Keratinocyte (primary cell): ENCODE measurements around the gene ZNF280D.

Experiments
- CTCF ChIP-seq, 3 experiments: IDR thresholded peaks in 1 of 3; conservative IDR thresholded peaks in 1 of 3; optimal IDR thresholded peaks in 1 of 3; 2 replicates in 2 of 3; 3 replicates in 1 of 3; pipeline versions ENCODE3 to v1.5.1; 2011; ENCODE audit warnings: low read length in 3 of 3, mild to moderate bottlenecking in 3 of 3, moderate library complexity in 2 of 3, control low read depth in 1 of 3, inconsistent platforms in 1 of 3; ENCODE audit not compliant: insufficient read depth in 2 of 3; ENCODE audit errors: extremely low read depth in 1 of 3
- EZH2 ChIP-seq: IDR thresholded peaks from one replicate; pipeline ENCODE4 v1.6.1; 2012; ENCODE audit warnings: inconsistent platforms, mild to moderate bottlenecking, low read length, moderate library complexity

GRCh38 chr15:56752986-56753385 lies 19.7 kb upstream of the ZNF280D start:
- TF ChIP-seq CTCF (optimal IDR thresholded peaks at IDR 0.05 in 1 of 3, IDR thresholded peaks at IDR 0.05 in 1 of 3, conservative IDR thresholded peaks at IDR 0.05 in 1 of 3; ENCODE audit: extremely low read depth in 1 of 3, insufficient read depth in 2 of 3, low read length in 3 of 3) (no peak), EZH2 (no peak)
